ENCODE data around the gene THAP3. TPM values are rescaled to one million over a fixed set of nuclear protein-coding genes. Genes with fewer than 3 reads are reported as not detected.
A peak's percentile ranks its signal among the peaks of the same experiment; 100 is the strongest.

The THAP3 gene
- total RNA-seq, 2 donors from 2014 or later, result 13.0 to 22.4 TPM

DNA sequence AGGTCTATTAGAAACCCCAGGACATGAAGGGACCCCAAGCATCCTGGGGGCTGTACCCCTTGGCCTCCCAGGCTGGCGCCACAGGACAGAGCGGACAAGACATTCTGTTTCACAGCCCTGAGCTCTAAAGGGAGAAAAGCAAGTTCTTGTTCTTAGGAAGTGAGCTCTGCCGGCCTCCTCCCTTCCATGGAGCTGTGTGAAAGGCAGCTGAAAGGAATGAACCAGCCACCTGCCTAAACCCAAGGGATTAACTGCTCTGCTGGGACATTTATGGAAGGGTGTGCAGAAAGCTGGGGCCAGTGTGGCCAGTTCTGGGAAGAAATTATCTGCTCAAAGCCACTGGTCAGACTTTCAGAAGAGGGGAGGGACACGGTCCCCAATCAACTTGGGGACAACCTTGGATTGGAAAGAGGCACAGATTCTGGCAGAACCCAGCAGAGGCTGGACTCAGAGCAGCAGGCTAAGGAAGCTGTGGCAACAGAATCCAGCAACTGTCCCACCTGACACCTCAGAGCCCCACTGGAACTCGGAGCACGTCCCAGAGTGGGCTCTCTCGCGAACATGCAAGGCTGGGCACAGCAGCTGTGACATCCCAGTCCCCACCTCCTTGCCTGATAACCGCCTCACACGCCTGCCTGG is 24.1 kb upstream of the THAP3 start:
- Mint-ChIP-seq H3K27ac (peak overlapping the region; percentile 82), H3K9me3 (no peaks in the 10 kb centered on the region), H3K36me3 (ENCODE audit: low read depth) (peaks cover 19% of the 10 kb centered on the region), H3K4me3 (peak overlapping the region; percentile 75), H3K4me1 (peaks cover 19% of the 10 kb centered on the region), H3K27me3 (ENCODE audit: insufficient read depth) (no peaks in the 10 kb centered on the region)
- Histone ChIP-seq H3K9ac (ENCODE audit: extremely low read depth, low read length, poor library complexity, severe bottlenecking) (peak overlapping the region; percentile 76), H3K4me1 (ENCODE audit: control insufficient read depth, insufficient read depth, low read length) (peaks cover 10% of the 10 kb centered on the region), H3K4me3 (ENCODE audit: low read length) (peak overlapping the region; percentile 95), H3K36me3 (ENCODE audit: control insufficient read depth, insufficient read depth, low read length) (peaks cover 28% of the 10 kb centered on the region), H3K9me3 (ENCODE audit: control insufficient read depth, low read length) (no peaks in the 10 kb centered on the region), H3K27ac (ENCODE audit: low read depth, low read length) (no peak overlapping the region), H3K27me3 (ENCODE audit: control insufficient read depth, insufficient read depth, low read length, poor library complexity, severe bottlenecking) (no peaks in the 10 kb centered on the region)
- TF ChIP-seq, protein P1, sequence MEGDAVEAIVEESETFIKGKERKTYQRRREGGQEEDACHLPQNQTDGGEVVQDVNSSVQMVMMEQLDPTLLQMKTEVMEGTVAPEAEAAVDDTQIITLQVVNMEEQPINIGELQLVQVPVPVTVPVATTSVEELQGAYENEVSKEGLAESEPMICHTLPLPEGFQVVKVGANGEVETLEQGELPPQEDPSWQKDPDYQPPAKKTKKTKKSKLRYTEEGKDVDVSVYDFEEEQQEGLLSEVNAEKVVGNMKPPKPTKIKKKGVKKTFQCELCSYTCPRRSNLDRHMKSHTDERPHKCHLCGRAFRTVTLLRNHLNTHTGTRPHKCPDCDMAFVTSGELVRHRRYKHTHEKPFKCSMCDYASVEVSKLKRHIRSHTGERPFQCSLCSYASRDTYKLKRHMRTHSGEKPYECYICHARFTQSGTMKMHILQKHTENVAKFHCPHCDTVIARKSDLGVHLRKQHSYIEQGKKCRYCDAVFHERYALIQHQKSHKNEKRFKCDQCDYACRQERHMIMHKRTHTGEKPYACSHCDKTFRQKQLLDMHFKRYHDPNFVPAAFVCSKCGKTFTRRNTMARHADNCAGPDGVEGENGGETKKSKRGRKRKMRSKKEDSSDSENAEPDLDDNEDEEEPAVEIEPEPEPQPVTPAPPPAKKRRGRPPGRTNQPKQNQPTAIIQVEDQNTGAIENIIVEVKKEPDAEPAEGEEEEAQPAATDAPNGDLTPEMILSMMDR (conservative IDR thresholded peaks at IDR 0.05), result no peak
- 21 to 28% methylated on average over 7 to 10 of the region's 10 CpGs for WGBS, 2 experiments (ENCODE audit: insufficient coverage in 1 of 2, insufficient read length in 1 of 2)
- no peak for DNase-seq

DNA sequence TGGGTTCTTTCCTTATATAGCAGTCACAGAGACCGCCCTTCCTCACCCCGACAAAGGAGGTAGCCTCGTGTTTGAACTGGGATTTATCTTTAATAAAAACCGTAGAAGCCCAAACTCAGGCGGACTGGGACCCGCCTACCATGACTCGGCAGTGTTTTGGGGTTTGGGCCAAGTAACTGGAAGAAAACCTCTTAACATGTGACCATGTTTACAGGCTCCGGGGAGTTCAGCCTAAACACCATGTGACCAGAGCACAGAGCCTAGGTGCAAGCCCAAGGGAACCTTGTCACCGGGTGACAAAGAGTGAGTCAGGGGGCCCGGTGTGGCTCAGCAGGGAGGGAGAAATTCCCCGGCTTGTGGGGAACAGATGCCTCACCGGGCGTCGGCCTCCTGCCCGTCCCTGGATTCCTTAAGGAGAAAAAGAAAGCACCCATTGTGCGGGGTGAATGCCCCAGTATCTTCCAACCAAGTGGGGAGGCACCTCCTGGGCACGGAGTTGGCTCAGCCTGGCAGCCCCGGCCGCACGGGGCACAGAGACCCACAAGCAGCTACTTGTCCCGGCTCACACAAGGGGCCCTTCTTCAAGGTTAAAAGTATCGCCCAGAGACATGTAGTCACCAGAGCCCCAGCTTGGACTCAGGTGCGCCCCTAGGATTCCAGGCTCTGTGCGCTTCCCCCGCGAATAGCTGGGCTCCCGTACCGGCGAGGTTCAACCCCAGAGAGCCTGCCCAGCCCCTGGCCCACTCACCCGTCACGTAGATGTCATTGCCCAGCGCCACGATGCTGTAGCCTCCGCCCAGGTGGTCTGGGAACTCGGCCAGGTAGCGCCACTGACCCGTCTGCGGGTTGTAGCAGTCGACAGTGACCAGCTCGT is 23.4 kb upstream of the THAP3 start:
- peaks cover 23% of the 10 kb centered on the region for H3K36me3 ChIP-seq (ENCODE audit: control insufficient read depth, insufficient read depth, low read length)
- H3K27ac ChIP-seq (ENCODE audit: low read depth, low read length), result no peak overlapping the region
- peak overlapping the region; percentile 75 for H3K4me3 Mint-ChIP-seq
- peak overlapping the region; percentile 61 for H3K27ac Mint-ChIP-seq
- no peaks in the 10 kb centered on the region for H3K9me3 Mint-ChIP-seq
- H3K9me3 ChIP-seq (ENCODE audit: control insufficient read depth, low read length), result no peaks in the 10 kb centered on the region
- H3K9ac ChIP-seq (ENCODE audit: extremely low read depth, low read length, poor library complexity, severe bottlenecking), result peak overlapping the region; percentile 76
- TF ChIP-seq, protein P1 (conservative IDR thresholded peaks at IDR 0.05), result no peak
- H3K27me3 ChIP-seq (ENCODE audit: control insufficient read depth, insufficient read depth, low read length, poor library complexity, severe bottlenecking), result no peaks in the 10 kb centered on the region
- DNase-seq, result peak; percentile 75
- peaks cover 10% of the 10 kb centered on the region for H3K4me1 ChIP-seq (ENCODE audit: control insufficient read depth, insufficient read depth, low read length)
- peak overlapping the region; percentile 95 for H3K4me3 ChIP-seq (ENCODE audit: low read length)
- peaks cover 13% of the 10 kb centered on the region for H3K36me3 Mint-ChIP-seq (ENCODE audit: low read depth)
- WGBS, 2 experiments (ENCODE audit: insufficient coverage in 1 of 2, insufficient read length in 1 of 2), result 1 to 2% methylated on average over 18 to 40 of the region's 40 CpGs
- H3K27me3 Mint-ChIP-seq (ENCODE audit: insufficient read depth), result no peaks in the 10 kb centered on the region
- peaks cover 19% of the 10 kb centered on the region for H3K4me1 Mint-ChIP-seq

DNA sequence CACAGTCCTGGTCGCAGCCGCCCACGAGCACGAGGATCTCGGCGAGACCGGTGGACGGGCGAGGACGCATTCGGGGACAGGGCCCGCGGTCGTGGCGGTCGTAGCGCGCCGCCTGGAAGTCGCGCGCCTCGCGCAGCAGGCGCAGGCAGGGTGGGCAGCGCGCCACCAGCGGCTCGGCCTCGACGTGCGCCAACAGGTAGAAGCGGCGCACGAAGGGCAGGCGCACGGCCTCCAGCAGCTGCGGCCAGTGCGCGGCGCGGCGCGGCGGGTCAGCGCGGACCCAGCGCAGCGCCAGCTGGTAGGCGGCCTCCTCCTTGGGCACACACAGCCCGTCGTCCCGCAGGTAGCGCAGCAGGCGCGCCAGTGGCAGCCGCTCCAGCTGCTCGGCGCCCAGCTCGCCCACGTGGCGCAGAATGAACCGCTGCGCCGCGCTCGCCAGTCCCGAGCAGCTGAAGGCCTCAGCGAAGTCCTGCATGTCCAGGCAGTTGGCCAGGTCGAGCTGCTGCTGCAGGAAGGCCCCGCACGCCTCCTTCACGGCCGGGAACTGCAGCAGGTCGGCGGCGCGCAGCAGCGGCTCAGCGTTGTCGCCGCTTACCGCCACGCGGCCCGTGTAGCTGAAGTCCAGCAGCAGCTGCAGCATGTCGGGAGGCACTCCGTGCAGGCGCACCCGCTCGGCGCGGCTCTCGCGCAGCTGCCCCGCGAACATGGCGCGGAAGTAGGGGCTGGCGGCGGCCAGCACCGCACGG is 22.6 kb upstream of the THAP3 start:
- peaks cover 19% of the 10 kb centered on the region for H3K4me1 Mint-ChIP-seq
- Histone ChIP-seq H3K27ac (ENCODE audit: low read depth, low read length) (peak overlapping the region; percentile 96), H3K9me3 (ENCODE audit: control insufficient read depth, low read length) (no peaks in the 10 kb centered on the region), H3K27me3 (ENCODE audit: control insufficient read depth, insufficient read depth, low read length, poor library complexity, severe bottlenecking) (no peaks in the 10 kb centered on the region), H3K4me3 (ENCODE audit: low read length) (peak overlapping the region; percentile 95), H3K4me1 (ENCODE audit: control insufficient read depth, insufficient read depth, low read length) (peaks cover 10% of the 10 kb centered on the region), H3K9ac (ENCODE audit: extremely low read depth, low read length, poor library complexity, severe bottlenecking) (peak overlapping the region; percentile 76), H3K36me3 (ENCODE audit: control insufficient read depth, insufficient read depth, low read length) (peaks cover 17% of the 10 kb centered on the region)
- 0% methylated on average over 25 to 103 of the region's 103 CpGs for WGBS, 2 experiments (ENCODE audit: insufficient coverage in 1 of 2, insufficient read length in 1 of 2)
- peaks cover 9% of the 10 kb centered on the region for H3K36me3 Mint-ChIP-seq (ENCODE audit: low read depth)
- DNase-seq, result peak; percentile 73
- peak overlapping the region; percentile 75 for H3K4me3 Mint-ChIP-seq
- H3K27ac Mint-ChIP-seq, result peak overlapping the region; percentile 85
- TF ChIP-seq, protein P1 (conservative IDR thresholded peaks at IDR 0.05), result no peak
- H3K9me3 Mint-ChIP-seq, result no peaks in the 10 kb centered on the region
- no peaks in the 10 kb centered on the region for H3K27me3 Mint-ChIP-seq (ENCODE audit: insufficient read depth)

Data from endodermal cell (in vitro differentiated cells).